ENCODE measurements around the gene CDK16. TPM values are rescaled to one million over a fixed set of nuclear protein-coding genes. Genes with fewer than 3 reads are reported as not detected.
A peak's percentile ranks its signal among the peaks of the same experiment; 100 is the strongest.

CDK16 gene
- total RNA-seq, 1 donor = 61.2 TPM

GRCh38 chrX:47226531-47227333, 8.3 kb downstream of the CDK16 start:
- Histone ChIP-seq H3K79me2 (ENCODE audit: insufficient read depth, low read length) (peaks cover 17% of the 10 kb centered on the region), H3K4me1 (ENCODE audit: insufficient read depth, low read length) (no peaks in the 10 kb centered on the region), H3K27ac (ENCODE audit: low read depth, low read length) (no peak overlapping the region), H4K20me1 (ENCODE audit: insufficient read depth, low read length) (peaks cover 25% of the 10 kb centered on the region), H3K36me3 (ENCODE audit: insufficient read depth, low read length) (peaks cover 56% of the 10 kb centered on the region), H3K4me3 (ENCODE audit: insufficient read depth, low read length) (no peak overlapping the region), H3K4me2 (ENCODE audit: insufficient read depth, low read length) (no peak overlapping the region), H3K27me3 (ENCODE audit: insufficient read depth, low read length) (no peaks in the 10 kb centered on the region), H2AFZ (ENCODE audit: low read length) (no peak overlapping the region), H3K9me3 (ENCODE audit: low read depth, low read length) (no peaks in the 10 kb centered on the region)
- no peak for TF ChIP-seq CTCF (IDR thresholded peaks at IDR 0.05; ENCODE audit: extremely low read depth, low read depth, low read length)
- peak; percentile 64 for DNase-seq (ENCODE audit: insufficient read length, low spot score, missing footprints)

GRCh38 chrX:47227334-47227583, 8.8 kb downstream of the CDK16 start:
- TF ChIP-seq CTCF (IDR thresholded peaks at IDR 0.05; ENCODE audit: extremely low read depth, low read depth, low read length) = no peak
- Histone ChIP-seq H3K79me2 (ENCODE audit: insufficient read depth, low read length) (peaks cover 11% of the 10 kb centered on the region), H3K27ac (ENCODE audit: low read depth, low read length) (no peak overlapping the region), H2AFZ (ENCODE audit: low read length) (no peak overlapping the region), H3K27me3 (ENCODE audit: insufficient read depth, low read length) (no peaks in the 10 kb centered on the region), H3K9me3 (ENCODE audit: low read depth, low read length) (no peaks in the 10 kb centered on the region), H3K4me1 (ENCODE audit: insufficient read depth, low read length) (peaks cover 2% of the 10 kb centered on the region), H3K36me3 (ENCODE audit: insufficient read depth, low read length) (peaks cover 56% of the 10 kb centered on the region), H3K4me3 (ENCODE audit: insufficient read depth, low read length) (no peak overlapping the region), H3K4me2 (ENCODE audit: insufficient read depth, low read length) (no peak overlapping the region), H4K20me1 (ENCODE audit: insufficient read depth, low read length) (peaks cover 20% of the 10 kb centered on the region)
- DNase-seq (ENCODE audit: insufficient read length, low spot score, missing footprints) = no peak

- no peak overlapping the region for H3K4me3 ChIP-seq (ENCODE audit: insufficient read depth, low read length)
- H2AFZ ChIP-seq (ENCODE audit: low read length) = no peak overlapping the region
- no peaks in the 10 kb centered on the region for H3K9me3 ChIP-seq (ENCODE audit: low read depth, low read length)
- no peak overlapping the region for H3K27ac ChIP-seq (ENCODE audit: low read depth, low read length)
- DNase-seq (ENCODE audit: insufficient read length, low spot score, missing footprints) = no peak
- no peak overlapping the region for H3K4me2 ChIP-seq (ENCODE audit: insufficient read depth, low read length)
- peaks cover 10% of the 10 kb centered on the region for H4K20me1 ChIP-seq (ENCODE audit: insufficient read depth, low read length)
- no peaks in the 10 kb centered on the region for H3K27me3 ChIP-seq (ENCODE audit: insufficient read depth, low read length)
- peaks cover 6% of the 10 kb centered on the region for H3K4me1 ChIP-seq (ENCODE audit: insufficient read depth, low read length)
- H3K36me3 ChIP-seq (ENCODE audit: insufficient read depth, low read length) = peaks cover 48% of the 10 kb centered on the region
- peaks cover 2% of the 10 kb centered on the region for H3K79me2 ChIP-seq (ENCODE audit: insufficient read depth, low read length)
- TF ChIP-seq CTCF (IDR thresholded peaks at IDR 0.05; ENCODE audit: extremely low read depth, low read depth, low read length) = no peak
These were observed 10.2 kb downstream of the CDK16 start for GRCh38 chrX:47228550-47229270.

- TF ChIP-seq CTCF (IDR thresholded peaks at IDR 0.05; ENCODE audit: extremely low read depth, low read depth, low read length) = no peak
- Histone ChIP-seq H2AFZ (ENCODE audit: low read length) (no peak overlapping the region), H3K27ac (ENCODE audit: low read depth, low read length) (no peak overlapping the region), H3K4me1 (ENCODE audit: insufficient read depth, low read length) (peaks cover 6% of the 10 kb centered on the region), H3K36me3 (ENCODE audit: insufficient read depth, low read length) (peaks cover 42% of the 10 kb centered on the region), H3K4me2 (ENCODE audit: insufficient read depth, low read length) (no peak overlapping the region), H4K20me1 (ENCODE audit: insufficient read depth, low read length) (peaks cover 6% of the 10 kb centered on the region), H3K27me3 (ENCODE audit: insufficient read depth, low read length) (no peaks in the 10 kb centered on the region), H3K9me3 (ENCODE audit: low read depth, low read length) (no peaks in the 10 kb centered on the region), H3K4me3 (ENCODE audit: insufficient read depth, low read length) (no peak overlapping the region), H3K79me2 (ENCODE audit: insufficient read depth, low read length) (peaks cover 7% of the 10 kb centered on the region)
- no peak for DNase-seq (ENCODE audit: insufficient read length, low spot score, missing footprints)
These were observed 10.9 kb downstream of the CDK16 start for GRCh38 chrX:47229427-47229826.

Data from osteoblast (primary cell).